GM21360 (cell line): ENCODE measurements around the gene KHDRBS1.
A peak's percentile ranks its signal among the peaks of the same experiment; 100 is the strongest.
"Not testable (repeated sequence)": the region's sequence is repeated elsewhere in the genome, so short reads cannot be mapped to it uniquely, and the experiment has no call there.

Experiments used
- ATAC-seq: cut with Tn5 transposase; IDR thresholded peaks from one replicate; pipeline ENCODE4 v1.9.1; 2021; ENCODE audit warnings: mild to moderate bottlenecking, moderate library complexity; ENCODE audit not compliant: unreplicated experiment

KHDRBS1 gene, protein sequence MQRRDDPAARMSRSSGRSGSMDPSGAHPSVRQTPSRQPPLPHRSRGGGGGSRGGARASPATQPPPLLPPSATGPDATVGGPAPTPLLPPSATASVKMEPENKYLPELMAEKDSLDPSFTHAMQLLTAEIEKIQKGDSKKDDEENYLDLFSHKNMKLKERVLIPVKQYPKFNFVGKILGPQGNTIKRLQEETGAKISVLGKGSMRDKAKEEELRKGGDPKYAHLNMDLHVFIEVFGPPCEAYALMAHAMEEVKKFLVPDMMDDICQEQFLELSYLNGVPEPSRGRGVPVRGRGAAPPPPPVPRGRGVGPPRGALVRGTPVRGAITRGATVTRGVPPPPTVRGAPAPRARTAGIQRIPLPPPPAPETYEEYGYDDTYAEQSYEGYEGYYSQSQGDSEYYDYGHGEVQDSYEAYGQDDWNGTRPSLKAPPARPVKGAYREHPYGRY

GRCh38 chr1:32013386-32014198 is at the start of gene KHDRBS1:
Gene KHDRBS1, plus strand, starts transcription at chr1:32013868. Its CDS starts 128 bp downstream, at chr1:32013996.
- peak; percentile 79 for ATAC-seq

GRCh38 chr1:31970873-31971272 is 42.8 kb upstream of the KHDRBS1 start:
- no peak for ATAC-seq

- ATAC-seq = no peak
Measured at GRCh38 chr1:31976401-31976800, 37.3 kb upstream of the KHDRBS1 start.

DNA sequence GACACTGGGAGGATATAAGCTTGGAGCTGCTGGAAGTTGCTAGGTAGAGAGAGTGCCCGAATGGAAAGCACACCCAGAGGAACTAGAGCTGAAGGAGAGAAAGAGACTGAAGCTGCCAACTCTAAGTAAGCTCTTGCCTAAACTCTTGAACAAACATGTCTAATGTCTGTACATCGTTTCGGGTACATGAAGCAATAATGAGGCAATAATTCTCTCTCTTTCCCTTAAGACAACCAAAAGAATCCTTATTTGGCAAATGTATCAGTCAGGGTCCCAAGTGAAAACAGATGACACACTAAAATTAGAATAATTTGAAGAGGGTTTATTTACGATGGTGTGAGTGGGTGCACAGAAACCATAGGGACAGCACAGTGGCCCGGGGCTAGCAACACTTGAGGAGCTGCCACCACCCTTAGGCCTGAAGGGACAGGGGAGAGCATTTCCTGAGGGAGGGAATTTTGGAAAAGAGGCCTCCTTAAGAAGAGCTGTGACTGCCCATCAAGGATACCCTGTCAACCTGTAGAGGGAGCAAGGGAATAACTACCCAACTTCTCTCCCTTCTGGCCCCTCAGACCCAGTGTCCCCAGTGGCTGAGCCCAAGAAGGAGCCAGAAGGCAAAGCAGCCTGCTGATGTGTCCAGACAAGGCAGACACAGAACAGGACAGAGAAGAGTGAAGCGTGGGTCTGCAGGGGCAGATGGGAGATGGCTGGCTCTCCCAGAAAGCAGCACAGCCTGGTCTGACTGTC is 36.1 kb upstream of the KHDRBS1 start:
- no peak for ATAC-seq

DNA sequence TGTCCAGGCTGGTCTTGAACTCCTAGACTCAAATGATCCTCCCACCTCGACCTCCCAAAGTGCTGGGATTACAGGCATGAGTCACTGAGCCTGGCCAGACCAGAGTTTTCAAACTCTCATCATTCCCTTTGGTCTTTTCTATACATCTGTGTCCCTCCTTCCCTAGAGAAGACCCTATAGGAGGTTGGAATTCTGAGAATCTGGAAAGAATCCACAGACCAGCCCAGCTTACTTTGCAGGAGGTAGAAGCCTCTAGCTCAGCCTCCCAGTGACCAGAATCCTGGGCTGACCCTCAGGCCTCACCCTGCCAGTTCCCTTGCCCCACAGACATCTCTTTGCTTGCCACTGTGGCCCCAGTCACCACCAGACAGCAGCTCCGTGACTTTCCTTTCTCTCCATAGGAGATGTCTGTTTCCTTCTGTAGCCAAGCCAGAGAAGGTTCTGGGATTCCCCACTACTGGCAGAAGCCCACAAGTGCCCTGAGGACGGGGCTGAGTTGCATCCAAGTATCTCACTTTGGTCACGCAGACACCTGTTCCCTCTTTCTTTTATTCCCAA is 34.7 kb upstream of the KHDRBS1 start:
- no peak for ATAC-seq

GRCh38 chr1:31980835-31981455 is 32.7 kb upstream of the KHDRBS1 start:
- ATAC-seq = no peak

- no peak for ATAC-seq
Measured at GRCh38 chr1:31981456-31981839, 32.2 kb upstream of the KHDRBS1 start.

- ATAC-seq = no peak
Measured at GRCh38 chr1:31981972-31982371, 31.7 kb upstream of the KHDRBS1 start.

- no peak for ATAC-seq
Measured at GRCh38 chr1:31984419-31985347, 29.0 kb upstream of the KHDRBS1 start.

- peak; percentile 43 for ATAC-seq
Measured at GRCh38 chr1:31985430-31985829, 28.2 kb upstream of the KHDRBS1 start.

- no peak for ATAC-seq
Measured at GRCh38 chr1:31987135-31987619, 26.5 kb upstream of the KHDRBS1 start.

DNA sequence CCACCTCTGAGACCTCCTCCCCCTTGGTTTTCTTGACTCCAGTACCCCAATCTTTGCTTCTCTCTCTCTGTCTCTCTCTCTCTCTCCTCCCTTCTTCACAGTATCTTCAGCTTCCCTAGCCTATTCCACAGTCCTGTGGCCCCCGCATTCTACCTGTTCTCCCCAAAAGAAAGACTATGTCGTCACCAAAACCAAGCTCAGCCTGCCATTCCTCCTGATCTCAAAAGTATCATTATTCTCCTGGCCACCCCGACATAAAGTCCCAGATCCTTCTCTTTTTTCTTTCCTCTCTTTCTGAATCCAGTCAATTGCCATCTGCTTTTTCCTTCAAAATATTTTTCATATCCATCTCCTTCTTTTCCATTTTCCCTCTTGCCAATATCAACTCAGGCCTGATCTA is 23.7 kb upstream of the KHDRBS1 start:
- ATAC-seq = no peak

DNA sequence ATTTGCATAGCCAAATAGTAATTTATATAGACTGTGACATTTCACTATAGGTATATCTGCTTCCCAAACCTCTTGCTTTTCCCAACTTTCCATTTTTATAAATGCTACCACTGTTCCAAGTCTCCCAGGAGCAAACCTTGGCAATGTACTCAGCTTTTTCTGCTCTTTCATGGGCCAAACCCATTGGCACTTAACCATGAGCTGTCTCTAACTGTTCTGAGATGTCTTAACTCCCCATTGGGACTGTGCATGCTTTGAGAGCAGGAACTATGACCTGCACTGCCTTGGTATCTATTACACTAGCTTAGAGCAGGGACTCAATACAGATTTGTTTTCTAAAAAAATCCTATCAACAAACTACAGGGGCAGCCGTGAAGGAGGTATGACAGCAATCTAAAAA is 22.5 kb upstream of the KHDRBS1 start:
- ATAC-seq = no peak

- ATAC-seq = no peak
Measured at GRCh38 chr1:31995263-31995662, 18.4 kb upstream of the KHDRBS1 start.

- not testable (repeated sequence) for ATAC-seq
Measured at GRCh38 chr1:31996121-31996520, 17.5 kb upstream of the KHDRBS1 start.

- no peak for ATAC-seq
Measured at GRCh38 chr1:32001863-32002262, 11.8 kb upstream of the KHDRBS1 start.

GRCh38 chr1:32002285-32002684 is 11.4 kb upstream of the KHDRBS1 start:
- ATAC-seq = not testable (repeated sequence)

DNA sequence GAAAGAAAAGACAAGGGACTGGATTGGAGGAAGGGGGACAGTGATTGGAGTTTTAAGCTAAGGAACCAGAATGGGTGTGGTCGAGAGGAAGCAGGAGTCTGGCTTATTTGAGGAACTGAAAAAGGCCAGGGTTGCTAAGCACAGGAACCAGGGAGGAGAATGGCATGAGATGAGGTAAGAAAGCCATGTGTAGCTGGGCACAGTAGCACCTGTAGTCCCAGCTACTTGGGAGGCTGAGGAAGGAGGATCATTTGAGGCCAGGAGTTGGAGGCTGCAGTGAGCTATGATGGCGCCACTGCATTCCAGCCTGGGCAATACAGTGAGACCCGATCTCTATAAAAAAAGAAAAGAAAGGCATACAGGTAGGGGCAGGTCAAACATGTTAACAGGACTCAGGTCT is 8.1 kb upstream of the KHDRBS1 start:
- ATAC-seq = no peak

DNA sequence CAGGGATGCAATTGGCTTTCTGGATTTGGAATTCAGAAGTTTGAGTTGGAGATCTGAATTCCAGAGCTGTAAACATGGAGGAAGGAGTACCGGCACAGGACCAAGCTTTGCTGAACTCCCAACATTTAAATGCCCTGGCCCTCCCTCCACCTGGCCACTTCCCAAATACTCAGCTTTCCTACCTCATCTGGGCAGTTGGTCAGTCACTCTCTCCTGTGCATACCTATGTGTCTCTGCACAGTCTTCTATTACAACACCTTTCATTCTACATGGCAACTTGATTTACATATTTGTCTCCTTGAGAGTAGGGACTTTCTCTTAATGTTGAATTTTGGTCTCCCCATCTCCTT is 6.1 kb upstream of the KHDRBS1 start:
- no peak for ATAC-seq
